HG03558 (cell line): Measurements from ENCODE around the gene PDSS2.
"Not testable (repeated sequence)": the region's sequence is repeated elsewhere in the genome, so short reads cannot be mapped to it uniquely, and the experiment has no call there.

Experiments used
- ATAC-seq: cut with Tn5 transposase; IDR thresholded peaks from one replicate; pipeline ENCODE4 v1.9.1; 2021; ENCODE audit warnings: moderate number of reproducible peaks; ENCODE audit not compliant: unreplicated experiment; ENCODE audit errors: extremely low read depth

PDSS2 gene

DNA sequence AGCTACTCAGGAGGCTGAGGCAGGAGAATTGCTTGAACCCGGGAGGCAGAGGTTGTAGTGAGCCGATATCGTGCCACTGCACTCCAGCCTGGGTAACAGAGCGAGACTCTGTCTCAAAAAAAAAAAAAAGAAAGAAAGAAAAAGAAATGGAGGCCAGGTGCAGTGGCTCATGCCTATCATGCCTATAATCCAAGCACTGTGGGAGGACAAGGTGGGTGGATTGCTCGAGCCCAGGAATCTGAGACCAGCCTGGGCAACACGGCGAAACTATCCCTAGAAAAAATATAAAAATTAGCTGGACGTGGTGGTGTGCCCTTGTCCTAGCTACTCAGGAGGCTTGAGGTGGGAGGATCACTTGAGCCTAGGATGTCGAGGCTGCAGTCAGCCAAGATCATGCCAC is 170.1 kb downstream of the PDSS2 start:
- ATAC-seq = not testable (repeated sequence)

DNA sequence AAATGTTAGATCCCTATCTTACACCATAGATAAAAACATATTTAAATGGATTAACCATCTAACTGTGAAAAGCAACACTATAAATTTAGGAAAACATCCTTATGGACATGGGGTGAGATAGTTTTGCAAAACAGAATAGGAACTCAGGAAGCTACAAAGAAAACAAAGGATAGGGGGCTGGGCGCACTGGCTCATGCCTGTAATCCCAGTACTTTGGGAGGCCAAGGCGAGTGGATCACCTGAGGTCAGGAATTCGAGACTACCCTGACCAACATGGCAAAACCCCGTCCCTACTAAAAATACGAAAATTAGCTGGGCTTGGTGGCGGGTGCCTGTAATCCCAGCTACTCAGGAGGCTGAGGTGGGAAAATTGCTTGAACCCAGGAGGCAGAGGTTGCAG is 173.7 kb downstream of the PDSS2 start:
- ATAC-seq = not testable (repeated sequence)

DNA sequence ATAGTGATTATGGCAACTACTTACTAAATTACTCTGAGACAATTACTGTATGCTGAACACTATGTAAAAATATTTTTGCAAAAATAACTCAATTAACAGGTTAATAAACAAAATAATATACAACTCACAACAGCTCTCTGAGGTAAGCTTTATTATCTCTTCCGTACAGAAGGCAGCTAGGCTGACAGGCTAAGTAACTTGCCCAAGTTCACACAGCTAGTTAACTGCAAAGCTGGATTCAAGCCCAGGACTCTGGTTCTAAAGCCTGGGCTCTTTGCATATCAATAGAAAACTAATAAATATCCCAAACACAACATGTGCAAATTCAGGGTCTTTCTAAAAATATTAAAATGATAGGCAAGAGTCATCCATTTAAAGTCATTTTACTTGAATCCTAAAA is 174.6 kb downstream of the PDSS2 start:
- no peak for ATAC-seq

DNA sequence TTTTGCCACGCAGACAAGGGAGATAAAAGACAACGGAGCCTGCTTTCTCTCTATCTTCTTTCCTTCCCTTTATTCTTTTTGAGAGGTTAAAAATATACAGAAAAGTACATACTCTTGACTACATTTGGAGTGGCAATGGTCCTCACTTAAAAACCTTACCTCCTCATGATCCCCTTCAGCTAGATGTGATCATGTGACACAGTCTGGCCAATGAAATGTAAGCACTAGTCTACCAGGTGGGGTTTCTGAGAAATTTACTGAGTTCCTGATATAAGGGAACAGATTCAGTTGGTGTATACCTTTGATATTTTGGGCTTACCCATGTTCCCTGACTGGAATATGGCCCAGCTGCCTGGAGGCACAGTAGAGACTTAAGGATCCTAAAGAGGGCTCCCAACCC is 178.6 kb downstream of the PDSS2 start:
- no peak for ATAC-seq

DNA sequence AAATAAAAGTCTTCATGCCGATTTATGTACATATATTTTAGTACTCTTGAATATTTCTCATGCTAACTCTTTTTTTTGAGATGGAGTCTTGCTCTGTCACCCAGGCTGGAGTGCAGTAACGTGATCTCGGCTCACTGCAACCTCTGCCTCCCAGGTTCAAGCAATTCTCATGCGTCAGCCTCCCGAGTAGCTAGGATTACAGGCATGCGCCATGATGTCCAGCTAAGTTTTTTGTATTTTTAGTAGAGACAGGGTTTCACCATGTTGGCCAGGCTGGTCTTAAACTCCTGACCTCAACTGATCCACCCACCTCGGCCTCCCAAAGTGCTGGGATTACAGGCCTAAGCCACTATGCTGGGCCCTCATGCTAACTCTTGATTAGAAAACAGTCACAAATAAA is 179.4 kb downstream of the PDSS2 start:
- not testable (repeated sequence) for ATAC-seq

DNA sequence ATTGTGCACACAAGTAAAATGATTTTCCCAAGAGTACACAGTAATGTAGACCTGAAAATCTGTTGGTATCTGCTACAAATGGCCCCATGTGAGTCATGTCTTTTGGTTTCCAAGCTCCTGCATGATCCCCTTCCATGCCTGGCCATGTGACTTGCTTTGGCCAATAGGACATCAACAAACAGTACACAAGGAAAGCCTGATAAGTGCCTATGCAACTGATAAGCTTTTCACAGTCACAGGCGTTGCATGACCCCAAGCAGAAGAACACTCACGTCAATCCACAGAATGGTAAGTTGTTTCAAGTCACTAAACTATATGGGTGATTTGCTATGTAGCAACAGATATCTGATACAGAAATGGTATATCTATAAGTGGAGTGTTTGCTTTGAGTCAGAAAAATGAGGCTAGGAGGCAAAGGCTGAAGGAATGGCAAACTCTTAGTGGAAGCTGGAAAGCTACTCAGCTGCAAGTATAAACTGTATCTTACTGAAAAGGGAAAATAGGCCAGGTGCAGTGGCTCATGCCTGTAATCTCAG is 184.0 kb downstream of the PDSS2 start:
- ATAC-seq = no peak

DNA sequence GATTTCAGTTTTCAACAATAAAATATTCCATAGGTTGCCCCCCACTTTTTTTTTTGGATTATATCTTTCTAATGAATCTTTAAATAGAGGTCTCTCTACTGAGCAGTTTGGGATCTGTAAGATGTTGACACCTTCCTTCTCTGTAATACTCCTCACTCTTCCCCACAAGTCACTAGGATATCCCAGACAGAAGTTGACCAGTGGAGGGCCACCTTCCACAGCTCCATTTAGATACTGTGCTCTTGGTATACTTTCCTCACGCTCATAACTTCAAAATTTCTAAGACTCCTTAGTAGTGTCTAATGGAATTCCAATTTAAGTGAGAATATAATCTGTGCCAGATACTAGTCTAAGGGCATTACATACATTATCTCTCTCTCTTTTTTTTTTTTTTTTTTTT is 185.1 kb downstream of the PDSS2 start:
- no peak for ATAC-seq

DNA sequence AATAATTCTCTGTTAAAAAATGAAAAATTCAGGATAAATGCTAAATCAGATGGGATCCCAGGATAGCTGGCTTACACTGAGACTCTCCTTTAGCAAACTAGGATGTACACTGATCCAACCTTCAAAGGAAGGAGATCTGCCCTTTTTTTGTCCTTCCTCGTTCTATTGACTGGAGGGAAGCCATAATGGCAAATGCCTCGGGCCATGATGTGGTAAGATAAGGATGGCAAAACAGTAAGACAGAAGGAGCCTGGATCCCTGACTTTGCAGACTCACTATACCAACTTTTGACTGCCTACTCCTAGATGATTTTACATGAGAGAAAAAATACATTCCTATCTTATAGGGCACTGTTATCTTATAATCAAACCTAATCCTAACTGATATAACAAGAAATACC is 187.1 kb downstream of the PDSS2 start:
- ATAC-seq = no peak

DNA sequence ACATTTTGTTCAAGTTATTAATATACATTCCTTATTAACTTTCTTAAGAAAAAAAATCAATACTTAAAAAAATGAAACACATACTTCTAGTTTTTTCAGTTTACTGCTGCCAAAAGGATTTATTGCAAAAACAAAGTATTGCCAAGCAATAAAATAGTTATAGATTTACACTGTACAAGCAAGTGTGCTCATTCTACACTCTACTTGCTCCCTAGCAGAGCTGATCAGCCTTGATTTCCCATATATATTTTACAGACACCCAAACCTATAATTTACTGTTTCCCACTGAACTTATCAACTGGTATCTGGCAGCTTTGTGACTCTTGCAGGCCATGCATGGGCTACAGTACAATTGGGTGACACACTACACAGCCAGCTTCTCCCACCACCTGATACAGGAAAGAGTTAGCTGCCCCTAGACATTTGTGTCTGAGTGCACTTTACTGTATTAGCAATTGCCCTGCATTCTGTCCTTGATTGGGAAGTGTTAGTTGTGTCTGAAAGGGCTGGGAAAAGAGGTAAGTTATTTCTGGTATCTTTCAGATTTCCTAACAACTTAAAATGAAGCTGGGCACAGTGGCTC is 188.1 kb downstream of the PDSS2 start:
- ATAC-seq = no peak

DNA sequence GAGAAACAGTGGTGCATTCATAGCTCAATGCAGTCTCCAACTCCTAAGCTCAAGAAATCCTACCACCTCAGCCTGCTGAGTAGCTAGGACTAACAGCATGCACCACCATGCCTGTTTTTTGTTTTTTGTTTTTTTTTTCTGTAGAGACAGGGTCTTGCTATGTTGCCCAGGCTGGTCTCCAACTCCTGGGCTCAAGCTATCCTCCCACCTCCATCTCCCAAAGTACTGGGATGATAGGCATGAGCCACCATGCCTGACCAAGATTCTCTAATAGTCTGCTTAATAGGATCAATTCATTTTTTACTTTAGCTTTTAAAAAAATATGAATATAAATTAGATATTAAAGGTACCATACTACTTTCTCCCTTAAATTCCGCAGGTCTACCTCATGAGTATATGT is 191.7 kb downstream of the PDSS2 start:
- no peak for ATAC-seq

DNA sequence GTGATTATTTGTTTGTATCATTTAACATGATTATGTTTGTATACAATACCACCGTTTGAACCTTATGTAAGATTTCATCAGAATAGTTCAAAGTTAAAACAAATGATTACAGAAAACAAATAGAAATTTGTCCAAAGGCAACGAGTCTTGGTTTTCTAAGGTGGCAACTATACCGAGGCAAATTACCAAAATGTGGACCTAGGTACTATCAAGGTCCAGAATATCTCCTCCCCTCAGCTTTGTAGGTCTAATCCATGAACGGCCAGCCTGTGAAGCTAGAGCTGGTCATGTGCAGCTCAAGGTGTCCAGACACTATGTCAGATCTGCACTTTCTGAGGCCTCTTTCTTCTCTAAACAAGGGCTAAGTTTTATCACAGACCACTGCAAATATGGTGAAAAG is 192.4 kb downstream of the PDSS2 start:
- ATAC-seq = no peak

DNA sequence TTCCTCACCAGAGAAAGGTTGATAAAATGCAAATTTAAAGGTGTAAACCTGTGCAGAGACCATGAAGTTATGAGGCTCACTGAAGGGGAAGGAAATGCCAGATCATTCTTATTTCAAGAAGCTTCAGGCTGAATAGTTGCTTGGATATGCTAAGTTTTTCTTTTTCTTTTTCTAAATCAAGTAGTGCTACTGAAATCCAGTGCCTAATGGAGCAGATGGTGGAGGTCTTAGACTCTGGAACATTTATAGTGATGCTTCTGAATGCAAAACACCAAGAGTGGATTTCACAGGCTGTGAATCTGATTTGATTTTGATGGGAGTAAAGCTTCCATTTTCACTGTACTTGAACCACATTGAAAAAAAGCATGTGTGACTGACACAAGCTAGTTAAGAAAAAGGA is 192.8 kb downstream of the PDSS2 start:
- ATAC-seq = no peak

DNA sequence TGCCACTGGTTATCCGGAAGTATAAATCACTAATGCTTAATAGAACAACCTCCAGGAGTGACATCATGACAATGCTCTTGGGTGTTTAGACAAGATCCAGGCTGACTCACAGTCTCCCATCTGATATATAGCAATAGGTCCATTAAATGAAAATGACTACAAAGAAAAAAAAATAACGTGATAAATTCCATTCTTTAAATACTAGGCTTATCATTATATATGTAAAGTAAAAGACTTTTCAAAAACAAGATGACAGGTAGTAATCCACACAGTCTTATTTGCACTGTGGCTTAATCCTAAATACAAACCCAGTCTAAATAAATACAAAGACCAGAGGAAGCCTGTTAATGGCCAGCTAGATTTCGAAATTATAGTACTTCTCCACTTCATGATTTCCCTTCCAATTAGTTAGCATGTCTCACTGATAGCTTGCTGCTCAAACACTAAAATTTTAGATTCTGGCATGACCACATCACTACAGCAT is 195.0 kb downstream of the PDSS2 start:
- no peak for ATAC-seq

DNA sequence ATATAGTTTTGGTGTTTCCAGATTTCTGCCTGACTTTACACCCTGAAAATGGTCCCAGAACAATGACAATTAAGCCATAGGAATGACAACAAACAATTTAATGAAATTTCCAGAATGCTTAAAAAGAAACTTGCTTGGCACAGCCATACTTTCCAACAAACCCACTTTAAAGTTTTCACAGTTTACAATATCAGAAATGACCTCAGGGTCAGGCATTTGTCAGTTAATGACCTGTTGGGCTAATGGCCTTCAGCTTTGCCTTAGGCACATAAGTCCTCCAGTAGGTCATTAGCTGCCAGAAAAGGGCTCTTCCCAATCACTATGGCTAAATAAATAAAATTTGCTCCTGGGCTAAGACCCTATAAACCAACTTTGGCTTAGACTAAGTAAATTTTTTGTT is 199.4 kb downstream of the PDSS2 start:
- no peak for ATAC-seq

DNA sequence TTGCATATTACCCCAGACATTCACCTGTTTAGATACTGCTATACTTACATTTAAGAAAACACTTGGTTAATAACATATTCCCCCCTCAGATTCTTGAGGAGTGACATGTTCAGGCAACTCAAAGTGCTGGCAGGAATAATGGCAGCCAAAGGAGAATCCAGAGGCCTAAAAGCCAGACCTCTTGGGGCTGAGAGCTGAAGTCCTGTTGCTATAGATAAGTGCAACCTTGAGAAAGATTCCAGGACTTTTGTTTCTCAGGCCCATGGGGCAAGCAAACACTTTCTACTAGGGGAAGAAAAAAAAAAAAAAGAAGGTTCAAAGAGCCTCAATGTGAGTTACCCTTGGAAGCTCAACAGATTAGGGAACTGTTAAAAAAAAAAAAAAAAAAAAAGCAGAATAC is 211.2 kb downstream of the PDSS2 start:
- ATAC-seq = no peak

DNA sequence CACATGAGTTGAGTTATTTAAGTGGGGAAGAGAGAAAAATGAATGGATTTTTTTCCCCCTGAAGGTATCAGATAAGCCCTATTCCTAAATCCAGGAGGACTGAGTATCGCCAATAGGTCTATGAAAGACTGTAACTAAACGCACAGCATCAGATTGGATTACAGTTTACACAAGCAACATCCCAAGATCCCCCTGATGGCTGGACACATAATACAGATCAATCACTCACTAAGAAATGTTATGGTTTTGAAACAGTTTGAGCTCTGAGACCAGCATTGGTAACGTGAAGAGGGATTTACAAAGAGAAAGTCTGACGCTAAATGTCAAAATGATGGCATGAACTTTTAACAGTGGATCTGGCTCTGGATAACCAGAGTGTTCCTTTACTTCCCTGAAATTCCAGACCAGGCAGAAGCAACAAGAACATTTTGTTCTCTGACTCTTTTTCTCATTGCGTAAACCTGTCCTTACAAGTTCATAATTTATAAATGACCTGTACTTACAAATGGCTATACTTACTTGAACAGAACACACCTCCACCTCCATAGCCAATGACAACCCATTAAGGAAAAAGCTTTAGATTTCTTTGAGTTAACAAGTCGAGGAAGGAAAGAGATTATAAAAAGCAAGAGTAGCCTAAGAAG is 212.3 kb downstream of the PDSS2 start:
- ATAC-seq = no peak

DNA sequence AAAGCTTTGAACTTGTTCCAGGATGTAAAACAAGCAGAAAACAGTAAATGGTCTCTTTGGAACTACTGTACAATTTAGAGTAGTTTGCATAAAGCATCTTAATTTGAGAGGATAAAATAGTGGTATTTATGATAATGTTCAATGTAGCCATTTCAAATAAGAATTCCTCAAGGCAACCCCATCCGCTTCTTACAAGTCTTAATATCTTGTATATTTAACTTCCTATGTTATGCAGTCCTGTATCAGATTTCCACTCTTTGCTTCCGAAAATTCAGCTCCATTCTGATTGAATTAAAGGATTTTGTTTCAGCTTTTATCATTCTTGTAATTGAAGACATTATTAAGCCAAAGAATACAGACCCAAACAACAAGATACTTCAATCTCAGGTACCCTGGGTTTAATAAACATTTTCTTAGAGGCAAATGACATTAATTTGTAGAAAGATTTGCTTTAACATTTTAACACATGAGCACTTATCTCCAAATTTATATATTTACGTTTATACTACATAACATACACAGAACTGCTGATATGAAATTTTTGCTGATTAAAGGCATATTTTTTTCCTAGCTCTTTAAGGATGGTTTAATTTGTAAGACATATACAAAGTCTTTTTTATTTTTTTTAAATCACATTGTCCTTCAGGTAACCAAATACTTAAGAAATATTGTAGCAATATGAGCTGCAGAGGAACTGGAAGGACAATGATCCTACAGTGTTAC is 213.0 kb downstream of the PDSS2 start:
- no peak for ATAC-seq

DNA sequence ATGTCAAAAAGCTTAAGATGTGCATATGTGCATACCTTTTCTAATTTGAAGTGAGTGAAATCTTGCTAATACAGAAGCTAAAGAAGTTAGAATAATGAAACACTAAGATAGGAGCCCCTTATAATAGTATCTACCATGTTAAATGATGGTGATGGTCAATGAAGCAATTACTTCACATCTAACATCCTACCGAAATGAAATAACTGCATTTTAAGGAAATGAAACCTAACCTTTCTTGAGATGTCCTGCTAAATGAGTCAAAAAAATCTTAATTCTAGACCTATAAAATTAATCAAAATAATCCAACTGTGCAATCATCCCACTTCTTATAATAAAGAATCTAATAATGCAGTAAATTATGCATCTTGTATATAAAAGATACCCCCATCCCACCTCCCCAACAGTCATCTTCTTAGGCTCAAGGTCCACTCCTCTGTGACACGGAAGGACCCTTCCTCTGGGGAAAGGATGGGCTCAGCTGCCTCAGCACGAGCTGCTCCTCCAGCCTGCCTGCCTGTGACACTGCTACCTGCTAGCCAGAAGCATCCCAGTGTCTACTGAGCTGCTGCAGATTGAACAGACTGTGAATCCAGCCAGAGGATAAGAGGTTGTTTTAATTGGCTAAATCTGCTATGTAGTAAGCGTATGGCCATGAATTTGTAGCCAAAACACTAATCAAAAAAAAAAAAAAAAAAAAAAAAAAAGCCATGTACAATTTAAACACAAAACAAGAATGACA is 214.5 kb downstream of the PDSS2 start:
- ATAC-seq = no peak

DNA sequence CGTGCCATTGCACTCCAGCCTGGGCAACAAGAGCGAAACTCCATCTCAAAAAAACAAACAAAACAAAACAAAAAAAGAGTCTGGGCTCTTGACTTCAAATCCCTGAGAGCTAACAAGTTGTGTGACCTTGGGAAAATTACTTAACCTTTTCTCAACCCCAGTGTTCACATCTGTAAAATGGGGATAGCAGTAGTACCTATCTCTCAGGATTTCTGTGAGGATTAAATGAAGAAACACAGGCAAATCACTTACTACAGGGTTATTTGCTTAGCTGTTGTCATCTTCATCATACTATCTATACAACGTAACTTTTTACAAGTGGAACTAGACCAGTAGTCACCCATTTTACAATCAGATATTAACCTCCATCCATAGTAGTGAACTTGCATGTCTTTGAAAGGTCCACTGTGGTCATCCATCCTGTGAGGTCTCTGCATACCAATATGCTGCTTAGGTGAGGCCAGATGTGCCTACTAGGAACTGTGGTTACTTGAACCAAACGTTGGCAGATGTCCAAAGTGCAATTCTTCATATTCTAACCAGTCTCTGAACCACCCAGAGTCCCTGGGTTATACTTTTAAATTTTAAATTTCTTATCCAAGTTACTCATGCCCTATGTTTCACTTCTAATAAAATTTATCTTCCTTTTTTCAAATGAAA is 215.2 kb downstream of the PDSS2 start:
- ATAC-seq = no peak

DNA sequence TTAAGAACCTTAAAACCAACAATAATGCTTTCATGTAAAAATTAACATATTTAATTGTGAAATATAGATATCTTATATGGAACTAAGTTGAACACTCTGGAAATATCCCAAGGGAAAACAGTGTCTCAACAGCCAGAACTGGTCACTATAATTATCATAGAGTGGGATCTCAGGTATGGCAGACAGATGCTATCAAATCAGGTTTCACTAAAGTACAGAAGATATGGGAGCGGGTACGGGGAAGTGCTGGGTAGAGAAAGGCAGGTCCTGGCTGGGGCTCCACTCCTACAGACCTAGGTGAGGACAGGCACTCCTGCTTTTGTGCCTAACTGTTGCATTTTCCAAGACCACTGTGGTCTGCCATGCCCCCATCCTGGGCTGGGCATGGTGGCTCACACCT is 215.9 kb downstream of the PDSS2 start:
- ATAC-seq = no peak
